RPMI7951 (cell line): ENCODE data around the gene TBPL1. TPM values are rescaled to one million over a fixed set of nuclear protein-coding genes. Genes with fewer than 3 reads are reported as not detected.

Experiments used
- total RNA-seq: library from RNA; depleted of rRNA; stranded (reverse); fragments of >200 nt; shearing (Covaris generic); gene quantifications from 2 replicates; pipeline ENCODE4 v1.2.3, GENCODE V29; 2014; rRNA removed

TBPL1 gene
- total RNA-seq, 1 experiment from 2014 or later = 54.7 TPM

Other genes starting within 250 kb of the TBPL1 start
- not detected in 2 replicates for gene TCF21, start 64.1 kb upstream of the TBPL1 start, total RNA-seq
- 0.88 and 1.6 TPM in 2 replicates for gene SLC2A12, start 99.4 kb downstream of the TBPL1 start, total RNA-seq